Stimulated activated CD4-positive, alpha-beta T cell treated with anti-CD3 and anti-CD28 coated beads, Interleukin-2, amount 100 ng/mL, for 4 hours (primary cell): ENCODE measurements around the gene MTRF1L.
A peak's percentile ranks its signal among the peaks of the same experiment; 100 is the strongest.

Experiments
- DNase-seq: peaks from one replicate; pipeline ENCODE4 v3.0.0-alpha.2; 2020; ENCODE audit warnings: low read depth

The MTRF1L gene

GRCh38 chr6:153002613-153003365 is at the start of gene MTRF1L:
TSS of gene MTRF1L (minus strand) at chr6:153002709. CDS start at chr6:153002685, 24 bp downstream.
- peak; percentile 76 for DNase-seq

GRCh38 chr6:153051801-153052200 is 49.3 kb upstream of the MTRF1L start:
- DNase-seq, result no peak

- no peak for DNase-seq
These were observed 46.1 kb upstream of the MTRF1L start for GRCh38 chr6:153048631-153049030.

- DNase-seq, result no peak
These were observed 44.9 kb upstream of the MTRF1L start for GRCh38 chr6:153047386-153047785.

- DNase-seq, result no peak
These were observed 42.8 kb upstream of the MTRF1L start for GRCh38 chr6:153045271-153045670.

- no peak for DNase-seq
These were observed 41.8 kb upstream of the MTRF1L start for GRCh38 chr6:153044295-153044694.

GRCh38 chr6:153043719-153044118 is 41.2 kb upstream of the MTRF1L start:
- DNase-seq, result no peak

- no peak for DNase-seq
These were observed 36.0 kb upstream of the MTRF1L start for GRCh38 chr6:153038378-153039057.

- no peak for DNase-seq
These were observed 31.6 kb upstream of the MTRF1L start for GRCh38 chr6:153034139-153034538.

- DNase-seq, result no peak
These were observed 29.9 kb upstream of the MTRF1L start for GRCh38 chr6:153032255-153032882.

GRCh38 chr6:153031335-153031955 is 28.9 kb upstream of the MTRF1L start:
- no peak for DNase-seq

- DNase-seq, result no peak
These were observed 26.5 kb upstream of the MTRF1L start for GRCh38 chr6:153028963-153029362.

GRCh38 chr6:153028286-153028685 is 25.8 kb upstream of the MTRF1L start:
- DNase-seq, result no peak

- no peak for DNase-seq
These were observed 25.0 kb upstream of the MTRF1L start for GRCh38 chr6:153027480-153027879.

- DNase-seq, result no peak
These were observed 22.2 kb upstream of the MTRF1L start for GRCh38 chr6:153024709-153025017.

GRCh38 chr6:153023977-153024708 is 21.6 kb upstream of the MTRF1L start:
- DNase-seq, result peak; percentile 16

- DNase-seq, result no peak
These were observed 15.8 kb upstream of the MTRF1L start for GRCh38 chr6:153018355-153018754.

- no peak for DNase-seq
These were observed 14.3 kb upstream of the MTRF1L start for GRCh38 chr6:153016846-153017245.

- no peak for DNase-seq
These were observed 12.7 kb upstream of the MTRF1L start for GRCh38 chr6:153015094-153015640.

GRCh38 chr6:153013438-153013837 is 10.9 kb upstream of the MTRF1L start:
- DNase-seq, result no peak

GRCh38 chr6:153012856-153013255 is 10.3 kb upstream of the MTRF1L start:
- no peak for DNase-seq

- DNase-seq, result no peak
These were observed 819 bp upstream of the MTRF1L start for GRCh38 chr6:153003366-153003690.
